Measurements from ENCODE around the gene ASB5.

Gene ASB5

DNA sequence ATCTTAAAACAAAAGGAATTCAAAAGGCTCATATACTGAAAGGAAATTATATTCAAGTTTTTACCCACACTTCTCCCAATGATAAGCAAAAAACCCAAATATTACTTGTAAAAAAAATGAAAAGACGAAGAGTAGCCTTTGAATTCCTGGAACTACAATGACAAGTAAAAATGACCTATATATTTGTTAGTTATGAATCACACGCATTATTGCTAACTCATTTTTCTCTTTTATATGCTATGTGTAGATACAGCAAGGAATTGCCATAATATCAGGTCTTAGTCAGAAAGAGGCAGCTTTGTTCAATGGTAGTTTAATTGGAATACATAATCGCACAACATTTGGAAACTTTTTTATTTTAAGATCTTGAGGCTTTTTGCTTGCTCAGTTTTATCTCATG lies 22.7 kb upstream of the ASB5 start:
- TF ChIP-seq GATA2 (IDR thresholded peaks at IDR 0.05; ENCODE audit: low read depth, low read length) (no peak), GATA3 (IDR thresholded peaks at IDR 0.05; ENCODE audit: low read depth, low read length) (no peak)

DNA sequence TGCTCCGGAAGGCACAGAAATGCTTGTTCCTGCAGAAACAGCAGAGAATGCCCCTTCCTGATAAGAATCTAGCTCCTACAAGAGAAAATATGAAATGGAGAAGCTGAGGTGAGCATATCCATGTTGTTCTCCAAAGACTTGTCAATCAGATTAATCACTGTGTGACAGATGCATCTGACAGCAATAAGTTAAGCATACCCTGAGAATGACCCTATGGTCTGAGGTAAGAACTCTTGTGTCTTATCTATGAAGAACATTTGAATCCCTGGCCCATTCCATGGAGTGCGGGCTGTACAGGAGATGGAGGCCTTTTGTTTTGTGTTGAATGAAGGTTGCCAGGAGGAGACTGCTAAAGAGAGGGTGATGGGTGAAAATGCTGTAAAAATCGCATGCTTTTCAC lies 21.5 kb upstream of the ASB5 start:
- TF ChIP-seq GATA3 (IDR thresholded peaks at IDR 0.05; ENCODE audit: low read depth, low read length) (no peak), GATA2 (IDR thresholded peaks at IDR 0.05; ENCODE audit: low read depth, low read length) (no peak)

DNA sequence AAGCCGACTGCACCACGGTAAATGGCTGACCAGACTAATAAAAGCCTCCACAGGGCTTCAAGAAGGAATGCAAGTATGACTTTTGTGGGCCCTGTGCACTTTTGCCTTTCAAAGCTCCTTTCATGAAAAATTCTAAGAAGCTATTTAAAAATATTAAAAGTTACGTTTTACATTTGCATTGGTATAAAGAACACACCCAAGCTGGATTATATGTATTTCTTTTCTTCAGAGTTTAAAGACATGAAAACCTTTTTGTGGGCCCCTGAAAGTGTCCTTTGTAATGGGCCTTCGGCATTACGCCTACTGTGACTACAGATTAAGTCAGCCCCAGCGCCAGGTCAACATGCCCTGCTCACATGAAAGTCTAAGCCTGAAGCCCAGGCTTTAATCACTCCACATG lies 20.5 kb upstream of the ASB5 start:
- no peak for TF ChIP-seq GATA2 (IDR thresholded peaks at IDR 0.05; ENCODE audit: low read depth, low read length)
- no peak for TF ChIP-seq GATA3 (IDR thresholded peaks at IDR 0.05; ENCODE audit: low read depth, low read length)

DNA sequence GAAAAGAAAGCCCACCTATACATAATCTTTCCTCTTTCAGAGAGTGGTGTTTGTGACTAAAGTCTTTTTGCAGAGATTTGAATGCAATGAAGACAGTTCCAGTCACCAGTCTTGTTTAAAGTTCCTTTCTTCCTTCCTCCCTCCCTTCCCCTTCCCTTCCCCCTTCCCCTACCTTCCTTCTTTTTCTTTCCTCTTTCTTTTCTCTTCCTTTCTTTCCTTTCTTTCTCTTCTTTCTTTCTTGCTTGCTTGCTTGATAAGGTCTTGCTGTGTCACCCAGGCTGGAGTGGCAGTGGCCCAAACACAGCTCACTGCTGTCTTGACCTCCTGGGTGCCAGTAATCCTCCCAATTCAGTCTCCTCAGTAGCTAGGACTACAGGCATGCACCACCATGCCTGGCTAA lies 19.0 kb upstream of the ASB5 start:
- TF ChIP-seq GATA2 (IDR thresholded peaks at IDR 0.05; ENCODE audit: low read depth, low read length) (no peak), GATA3 (IDR thresholded peaks at IDR 0.05; ENCODE audit: low read depth, low read length) (no peak)

DNA sequence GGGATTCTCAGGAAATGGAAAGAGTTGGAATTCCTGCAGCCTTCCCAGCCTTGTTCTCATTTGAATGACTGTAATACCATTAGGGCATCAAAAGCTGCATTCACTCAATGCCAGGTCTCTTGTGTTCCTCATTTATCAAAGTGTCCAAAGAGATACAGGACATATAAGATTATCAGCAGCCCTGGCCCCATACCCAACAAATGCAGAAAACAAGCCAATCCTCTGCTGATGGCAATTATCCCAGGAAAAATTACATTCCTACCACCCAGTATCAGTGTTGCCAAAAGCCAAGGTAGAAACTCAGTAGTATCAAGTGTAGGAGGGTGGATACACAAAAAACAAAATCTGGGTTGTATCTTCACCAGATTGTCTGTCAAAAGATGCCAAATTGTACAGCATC lies 18.5 kb upstream of the ASB5 start:
- TF ChIP-seq GATA2 (IDR thresholded peaks at IDR 0.05; ENCODE audit: low read depth, low read length) (no peak), GATA3 (IDR thresholded peaks at IDR 0.05; ENCODE audit: low read depth, low read length) (no peak)

DNA sequence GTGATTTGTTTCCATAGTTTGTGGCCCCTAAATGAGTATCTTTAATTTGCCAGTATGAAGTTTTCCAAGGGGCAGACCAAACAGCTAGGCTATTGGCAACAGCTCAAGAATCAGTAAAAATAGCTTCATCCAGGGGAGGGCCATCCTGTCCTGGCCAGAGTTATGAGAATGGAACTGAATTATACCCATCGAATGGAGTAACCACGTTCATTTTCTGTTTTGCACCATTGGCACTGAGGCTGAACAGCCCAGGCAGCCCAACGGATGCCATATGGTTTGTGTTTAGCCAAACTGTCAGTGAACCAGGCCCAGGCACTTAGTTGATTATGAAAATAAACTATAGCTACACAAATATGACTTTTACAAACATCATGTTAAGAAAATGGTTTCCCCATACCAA lies 17.7 kb upstream of the ASB5 start:
- TF ChIP-seq GATA2 (IDR thresholded peaks at IDR 0.05; ENCODE audit: low read depth, low read length), result no peak
- no peak for TF ChIP-seq GATA3 (IDR thresholded peaks at IDR 0.05; ENCODE audit: low read depth, low read length)

DNA sequence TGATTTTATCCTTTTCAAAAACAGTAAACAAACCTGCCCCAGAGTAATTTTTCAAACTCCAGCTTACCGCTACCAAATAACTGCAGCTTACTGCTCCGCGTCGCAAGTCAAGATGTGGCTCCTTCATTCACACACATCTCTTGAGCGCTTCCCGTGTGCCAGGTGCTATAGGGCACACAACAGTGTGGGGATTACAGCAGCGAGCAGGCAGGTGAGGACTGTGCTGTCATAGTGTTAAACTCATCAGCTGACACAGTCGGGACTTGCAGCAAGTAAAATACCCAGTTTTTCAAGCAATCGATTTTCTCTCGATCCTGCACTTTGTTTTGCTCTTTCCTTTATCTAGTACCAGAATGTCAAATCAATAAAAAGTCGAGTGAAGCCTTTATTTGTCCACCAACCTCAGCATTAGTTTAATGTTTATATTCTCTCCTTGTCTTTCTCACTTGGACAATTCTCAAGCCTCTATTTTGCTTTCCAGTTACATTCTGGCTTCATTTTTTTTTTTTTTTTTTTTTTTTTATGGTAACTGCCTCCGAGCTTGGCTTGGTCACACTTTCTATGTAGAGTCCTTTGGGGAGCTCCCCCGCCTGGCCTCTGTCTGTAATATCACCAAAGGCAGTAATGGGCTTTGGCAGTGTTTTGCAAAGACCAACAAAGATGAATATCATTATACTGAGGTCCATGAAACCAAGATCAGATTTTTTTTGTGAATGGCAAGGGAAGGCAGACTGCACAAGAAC lies 8.3 kb upstream of the ASB5 start:
- TF ChIP-seq GATA2 (IDR thresholded peaks at IDR 0.05; ENCODE audit: low read depth, low read length) (no peak), GATA3 (IDR thresholded peaks at IDR 0.05; ENCODE audit: low read depth, low read length) (no peak)

DNA sequence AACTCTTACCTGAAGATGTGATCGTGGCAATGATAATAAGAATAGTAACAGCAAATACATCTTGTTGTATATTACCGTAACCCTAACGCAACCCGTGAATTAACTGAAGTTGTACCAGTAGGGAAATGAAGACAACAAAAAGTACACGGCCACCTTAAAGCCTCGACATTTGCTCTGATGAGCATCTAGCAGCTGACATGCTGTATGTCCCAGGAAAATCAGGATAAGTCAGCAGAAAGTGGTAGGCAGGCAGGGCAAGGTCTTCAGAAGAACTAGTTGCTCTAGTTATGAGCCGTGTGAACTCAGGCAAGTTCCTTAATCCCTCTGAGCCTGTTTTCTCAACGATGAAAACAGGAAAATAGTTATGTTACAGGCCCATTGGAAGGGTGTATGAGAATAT lies 7.7 kb upstream of the ASB5 start:
- TF ChIP-seq GATA3 (IDR thresholded peaks at IDR 0.05; ENCODE audit: low read depth, low read length) (no peak), GATA2 (IDR thresholded peaks at IDR 0.05; ENCODE audit: low read depth, low read length) (no peak)

DNA sequence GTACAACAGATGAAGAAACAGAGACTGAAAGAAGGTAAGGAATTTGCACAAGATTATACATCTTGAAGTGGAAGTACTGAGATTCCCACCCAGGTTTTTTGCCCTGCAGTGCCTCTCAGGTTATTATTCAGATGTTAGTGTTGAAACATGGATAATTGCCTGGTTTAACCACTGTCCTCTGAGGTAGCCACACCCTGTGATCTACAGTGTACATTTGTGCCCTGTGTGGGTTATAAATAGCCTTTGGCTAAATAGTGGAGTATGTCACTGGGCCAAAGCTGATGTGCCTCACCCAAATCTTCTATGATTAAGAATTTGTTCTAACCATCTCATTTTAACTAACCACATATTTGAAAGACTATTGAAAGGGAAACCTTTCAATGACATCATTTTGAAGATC lies 5.4 kb upstream of the ASB5 start:
- TF ChIP-seq GATA2 (IDR thresholded peaks at IDR 0.05; ENCODE audit: low read depth, low read length) (no peak), GATA3 (IDR thresholded peaks at IDR 0.05; ENCODE audit: low read depth, low read length) (no peak)

DNA sequence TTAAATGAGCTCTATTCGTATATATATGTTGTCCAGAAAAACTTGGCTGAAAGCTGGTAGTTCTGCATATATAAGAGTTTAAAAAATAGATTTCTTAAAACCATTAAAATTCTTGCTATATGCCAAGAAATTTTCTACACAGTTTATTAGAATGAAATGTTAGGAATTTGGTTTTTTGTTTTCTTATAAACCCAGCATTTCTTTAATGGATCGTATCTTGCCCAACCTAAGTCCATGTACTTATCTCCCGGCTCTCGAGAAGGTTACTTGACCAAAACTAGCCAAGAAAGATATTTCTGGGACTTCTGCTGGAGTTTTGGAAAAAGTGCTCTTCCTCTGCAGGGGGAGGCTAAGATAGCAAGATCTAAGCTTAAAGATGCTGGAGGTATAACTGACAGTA lies 4.7 kb upstream of the ASB5 start:
- TF ChIP-seq GATA2 (IDR thresholded peaks at IDR 0.05; ENCODE audit: low read depth, low read length) (no peak), GATA3 (IDR thresholded peaks at IDR 0.05; ENCODE audit: low read depth, low read length) (no peak)

DNA sequence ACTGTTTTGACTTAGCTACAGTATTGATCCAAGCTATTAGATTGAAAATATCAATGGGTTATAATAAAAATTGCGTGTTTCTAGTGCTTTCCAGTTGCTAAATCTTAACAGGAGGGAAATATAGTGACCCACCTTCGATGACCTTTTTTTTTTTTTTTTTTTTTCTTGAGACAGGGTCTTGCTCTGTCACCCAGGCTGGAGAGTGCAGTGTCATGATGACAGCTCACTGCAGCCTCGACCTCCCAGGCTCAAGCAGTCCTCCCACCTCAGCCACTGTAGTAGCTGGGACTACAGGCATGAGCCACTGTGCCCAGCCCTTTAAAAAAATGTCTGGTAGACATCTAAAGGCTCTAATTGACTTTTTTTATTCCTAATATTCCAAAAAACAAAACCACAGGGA lies 3.8 kb upstream of the ASB5 start:
- TF ChIP-seq GATA2 (IDR thresholded peaks at IDR 0.05; ENCODE audit: low read depth, low read length), result no peak
- TF ChIP-seq GATA3 (IDR thresholded peaks at IDR 0.05; ENCODE audit: low read depth, low read length), result no peak

DNA sequence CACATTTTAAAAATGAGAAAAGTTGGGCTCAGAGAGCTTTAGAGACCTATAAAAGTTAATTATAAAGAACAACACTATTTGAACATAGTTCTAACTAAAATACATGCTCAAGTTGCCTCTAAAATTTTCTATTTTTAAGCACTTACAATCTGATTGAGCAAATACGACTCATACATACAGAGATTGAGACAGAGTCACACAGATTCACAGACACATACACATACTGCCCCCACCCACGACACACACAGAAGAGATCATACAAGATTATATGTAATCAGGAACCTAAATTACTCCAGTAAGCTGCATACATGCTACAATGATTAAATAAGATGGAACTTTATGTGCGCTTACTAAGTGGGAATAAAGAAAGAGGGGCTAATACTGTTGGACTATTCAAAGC lies 2.7 kb upstream of the ASB5 start:
- no peak for TF ChIP-seq GATA2 (IDR thresholded peaks at IDR 0.05; ENCODE audit: low read depth, low read length)
- TF ChIP-seq GATA3 (IDR thresholded peaks at IDR 0.05; ENCODE audit: low read depth, low read length), result no peak

DNA sequence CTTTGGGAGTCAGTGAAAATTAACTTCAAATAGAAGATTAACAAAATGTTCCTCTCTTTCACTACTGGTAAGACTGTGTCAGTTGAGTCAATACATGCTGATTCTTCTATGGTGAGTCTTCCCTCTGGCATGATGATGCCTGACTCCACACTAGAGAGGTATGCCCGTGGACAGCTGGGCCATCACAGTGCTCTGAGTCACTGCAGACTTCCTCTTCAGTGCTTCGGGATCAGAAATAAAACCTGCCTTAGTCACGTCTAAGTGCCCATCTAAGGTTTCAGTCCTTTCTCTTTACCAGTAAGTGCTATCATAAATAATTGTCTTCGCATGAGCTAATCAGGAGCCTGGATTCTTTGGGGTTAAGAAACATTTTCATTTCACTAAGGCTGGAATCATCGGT lies 1.6 kb upstream of the ASB5 start:
- TF ChIP-seq GATA3 (IDR thresholded peaks at IDR 0.05; ENCODE audit: low read depth, low read length), result no peak
- TF ChIP-seq GATA2 (IDR thresholded peaks at IDR 0.05; ENCODE audit: low read depth, low read length), result no peak

DNA sequence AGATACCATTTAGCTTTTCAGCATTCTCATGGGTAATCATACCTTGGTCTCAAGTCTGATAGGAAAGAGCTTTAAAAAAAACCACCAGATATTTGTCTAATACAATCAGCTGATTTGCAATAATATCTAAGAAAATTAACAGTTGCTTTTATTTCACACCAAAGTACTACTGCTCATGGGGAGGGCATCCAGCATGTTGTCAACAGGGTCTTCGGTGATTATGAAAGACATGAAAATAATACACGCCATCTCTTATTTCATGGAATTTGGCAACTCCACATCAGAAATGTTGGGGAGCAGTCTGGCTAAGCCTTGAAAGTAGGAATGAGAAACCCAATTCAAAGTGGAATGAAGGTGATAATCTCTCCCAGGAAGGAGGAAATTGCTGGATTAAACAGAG lies 3.0 kb downstream of the ASB5 start:
- no peak for TF ChIP-seq GATA2 (IDR thresholded peaks at IDR 0.05; ENCODE audit: low read depth, low read length)
- TF ChIP-seq GATA3 (IDR thresholded peaks at IDR 0.05; ENCODE audit: low read depth, low read length), result no peak

DNA sequence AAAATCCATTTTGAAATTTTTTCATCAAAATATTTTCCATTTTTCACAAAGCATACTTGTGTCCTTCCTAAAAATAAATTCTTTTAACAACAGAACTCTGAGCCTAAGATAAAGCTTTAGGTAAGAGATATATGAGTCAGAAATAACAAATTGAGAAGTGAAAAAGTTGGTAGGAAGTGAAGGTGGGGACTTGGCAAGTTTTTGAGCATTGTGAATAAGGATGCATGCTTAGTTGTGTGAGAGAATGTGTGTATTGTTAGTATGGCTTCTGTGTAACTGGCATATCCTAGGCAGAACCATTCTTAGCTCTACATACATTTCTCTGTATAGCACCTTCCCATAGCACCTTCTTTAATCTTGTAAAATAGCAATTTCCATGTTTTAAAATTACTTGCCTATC lies 6.8 kb downstream of the ASB5 start:
- TF ChIP-seq GATA3 (IDR thresholded peaks at IDR 0.05; ENCODE audit: low read depth, low read length) (no peak), GATA2 (IDR thresholded peaks at IDR 0.05; ENCODE audit: low read depth, low read length) (no peak)

DNA sequence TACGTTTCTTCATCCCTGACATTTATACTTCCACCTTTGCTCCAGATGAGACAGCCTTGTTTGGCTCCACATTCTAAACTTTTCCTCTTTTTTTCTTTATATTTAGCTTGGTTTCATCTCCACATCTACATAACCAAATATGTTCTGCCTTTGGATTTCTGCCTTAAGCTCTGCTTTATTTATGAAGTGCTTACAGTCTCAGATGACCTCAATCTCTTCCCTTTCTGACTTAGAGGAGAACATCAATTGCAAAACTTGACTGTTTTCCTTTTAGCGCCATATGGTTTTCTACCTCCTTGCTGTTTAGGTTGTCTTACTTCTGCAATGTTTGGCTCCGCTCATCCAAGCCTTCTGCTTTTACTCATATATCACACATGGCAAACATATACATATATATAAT lies 7.5 kb downstream of the ASB5 start:
- TF ChIP-seq GATA2 (IDR thresholded peaks at IDR 0.05; ENCODE audit: low read depth, low read length) (no peak), GATA3 (IDR thresholded peaks at IDR 0.05; ENCODE audit: low read depth, low read length) (no peak)
